ENCODE results near the gene RPA3.

RPA3 gene

GRCh38 chr7:7718492-7718891, at the start of gene RPA3:
Gene RPA3 (minus strand): TSS chr7:7718607. CDS start chr7:7640418, 78,189 bp downstream.
- no peak for DNase-seq

GRCh38 chr7:7766671-7767070, 48.3 kb upstream of the RPA3 start:
- no peak for DNase-seq

DNA sequence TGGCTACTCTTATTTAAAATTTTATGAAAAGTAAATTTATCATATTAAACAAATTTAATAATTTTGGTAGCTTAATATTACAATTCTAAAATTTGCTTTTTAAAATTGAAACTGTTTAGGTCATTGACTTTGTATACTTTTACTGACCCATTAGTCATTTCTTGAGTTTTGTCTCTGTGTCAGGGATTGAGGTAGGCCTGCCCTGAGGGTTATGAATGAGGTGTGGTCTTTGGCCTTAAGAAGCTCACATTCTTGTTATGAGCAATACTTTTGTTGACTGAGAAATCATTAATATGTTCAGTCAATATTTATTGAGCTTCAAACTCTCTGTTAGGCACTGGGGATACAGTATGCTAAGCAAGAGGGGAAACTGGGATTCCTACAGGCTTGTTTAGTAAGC, 47.0 kb upstream of the RPA3 start:
- no peak for DNase-seq

DNA sequence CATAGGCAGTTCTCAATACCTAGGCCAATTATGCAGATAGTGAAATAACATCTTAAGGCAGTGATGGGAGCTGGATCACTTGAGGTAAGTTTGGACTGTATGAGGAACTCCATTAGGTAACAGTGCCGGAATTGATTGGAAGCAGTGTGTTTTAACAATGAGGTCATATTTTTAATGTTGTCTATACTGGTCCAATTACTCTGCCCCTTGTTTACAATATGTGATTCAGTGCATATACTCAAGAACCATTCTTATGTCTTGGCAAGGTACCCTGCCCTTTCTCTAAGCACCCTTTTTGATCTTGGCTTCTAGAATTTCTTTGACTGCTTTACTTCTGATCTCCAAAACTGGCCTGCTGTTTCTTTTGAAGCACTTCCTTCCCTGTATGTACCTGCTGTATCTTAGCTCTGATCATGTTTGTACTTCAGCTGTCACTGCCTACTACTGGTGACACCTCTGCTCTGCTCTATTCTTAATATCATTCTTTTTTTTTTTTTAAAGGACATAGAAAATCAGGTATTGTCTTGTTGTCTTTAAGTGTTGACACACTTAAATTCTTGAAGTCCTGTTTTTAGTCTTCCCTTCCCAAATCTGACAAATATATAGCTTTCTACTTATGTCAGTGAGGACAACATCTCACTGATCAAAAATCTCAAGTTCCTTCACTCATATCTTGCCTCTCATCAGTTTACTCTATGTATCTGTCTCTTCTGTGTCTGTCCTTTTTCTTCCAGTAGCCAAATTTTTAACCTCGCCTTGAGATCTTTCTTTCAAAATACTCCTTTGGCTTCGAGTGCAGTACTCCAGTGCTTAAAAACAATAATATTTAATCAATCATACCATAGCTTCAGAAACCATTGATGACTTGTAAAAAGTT, 46.4 kb upstream of the RPA3 start:
- DNase-seq: no peak

GRCh38 chr7:7761974-7762779, 43.8 kb upstream of the RPA3 start:
- no peak for DNase-seq

- DNase-seq: peak; percentile 20
Observed at GRCh38 chr7:7761340-7761973, 43.0 kb upstream of the RPA3 start.

GRCh38 chr7:7757576-7757975, 39.2 kb upstream of the RPA3 start:
- DNase-seq: no peak

DNA sequence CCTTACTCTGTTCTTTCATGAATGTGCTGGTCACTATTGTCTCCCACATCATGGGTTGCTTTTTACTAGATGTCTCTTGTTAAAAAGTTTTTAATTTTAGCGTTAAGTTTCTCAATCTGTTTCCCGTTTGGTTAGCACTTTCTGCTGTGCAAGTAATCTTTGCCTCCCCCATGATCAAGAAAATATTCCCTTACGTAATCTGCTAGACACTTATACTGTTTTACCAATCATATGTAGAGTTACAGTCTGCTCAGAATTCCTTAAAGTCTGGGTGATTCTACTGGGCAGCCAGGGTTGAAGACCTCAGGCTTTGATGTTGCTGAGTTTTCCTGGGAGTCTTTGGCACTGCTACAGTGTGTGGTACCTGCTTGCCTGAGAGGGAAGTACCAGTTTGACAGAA, 38.2 kb upstream of the RPA3 start:
- DNase-seq: no peak

DNA sequence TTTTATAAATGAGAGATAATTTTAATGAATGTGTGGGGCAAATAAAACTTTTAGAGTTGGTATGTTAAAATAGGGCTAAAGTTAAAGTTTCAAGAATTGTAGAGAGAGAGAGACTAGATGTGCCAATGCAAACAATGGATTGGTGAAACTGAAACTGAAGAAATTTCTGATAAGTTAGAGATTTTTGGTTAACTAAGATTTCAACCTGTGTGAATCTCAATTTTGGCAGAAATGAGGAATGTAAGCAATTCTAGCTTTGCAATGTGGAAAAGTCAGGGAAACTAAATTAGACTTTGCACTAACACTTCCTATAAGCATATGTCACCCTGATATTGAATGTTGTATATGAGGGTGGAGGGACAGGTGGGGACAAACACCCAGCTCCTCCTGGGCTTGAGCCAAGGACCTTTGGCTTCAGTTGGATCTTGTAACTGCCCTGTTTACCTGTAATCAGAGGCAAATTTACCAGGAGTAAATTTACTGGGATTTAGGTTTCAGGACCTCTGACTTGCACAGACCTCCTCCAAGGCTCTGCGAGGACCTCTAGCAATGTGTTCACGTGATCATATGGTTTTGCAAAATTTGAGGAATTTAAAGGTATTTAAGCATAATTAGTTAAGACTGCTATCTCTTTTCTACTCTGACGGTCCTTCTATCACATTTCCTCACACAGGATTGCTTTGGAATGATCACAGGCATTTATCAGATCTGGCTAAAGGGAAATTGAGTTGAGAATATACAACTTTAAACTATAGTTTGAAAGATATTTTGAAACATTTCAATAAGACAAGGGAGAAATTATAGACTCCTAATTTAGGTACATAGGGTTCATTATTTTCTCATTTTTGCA, 33.1 kb upstream of the RPA3 start:
- DNase-seq: no peak

DNA sequence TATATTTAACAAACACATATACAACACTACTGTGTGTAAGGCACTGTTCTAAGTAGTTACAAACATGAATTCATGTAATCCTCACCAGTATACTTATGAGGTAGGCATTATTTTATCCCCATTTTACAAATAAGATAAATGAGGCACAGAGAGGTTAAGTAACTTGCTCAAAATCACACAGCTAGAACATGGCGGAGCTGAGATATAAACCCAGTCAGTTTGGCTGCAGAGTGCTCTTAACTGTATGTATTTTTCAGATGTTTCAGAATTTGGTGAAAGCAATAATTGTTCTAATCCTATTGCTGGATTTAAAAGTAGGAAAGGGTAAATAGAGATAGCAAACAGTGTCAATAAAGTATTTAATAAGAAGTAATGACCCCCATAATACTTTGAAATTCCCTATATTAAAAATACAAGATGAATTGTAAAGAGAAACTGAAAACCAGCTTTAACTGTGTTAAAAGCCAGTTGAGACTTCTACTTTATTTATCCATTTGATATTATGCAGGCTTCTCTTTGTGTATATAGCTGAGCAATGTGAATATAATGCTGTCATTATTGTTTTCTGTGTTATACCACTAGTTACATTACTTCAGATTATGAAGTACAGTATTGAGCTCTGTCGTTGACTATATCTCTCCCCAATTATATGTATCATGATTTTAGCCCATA, 32.3 kb upstream of the RPA3 start:
- no peak for DNase-seq

- no peak for DNase-seq
Observed at GRCh38 chr7:7746458-7746857, 28.1 kb upstream of the RPA3 start.

- DNase-seq: no peak
Observed at GRCh38 chr7:7745966-7746365, 27.6 kb upstream of the RPA3 start.

DNA sequence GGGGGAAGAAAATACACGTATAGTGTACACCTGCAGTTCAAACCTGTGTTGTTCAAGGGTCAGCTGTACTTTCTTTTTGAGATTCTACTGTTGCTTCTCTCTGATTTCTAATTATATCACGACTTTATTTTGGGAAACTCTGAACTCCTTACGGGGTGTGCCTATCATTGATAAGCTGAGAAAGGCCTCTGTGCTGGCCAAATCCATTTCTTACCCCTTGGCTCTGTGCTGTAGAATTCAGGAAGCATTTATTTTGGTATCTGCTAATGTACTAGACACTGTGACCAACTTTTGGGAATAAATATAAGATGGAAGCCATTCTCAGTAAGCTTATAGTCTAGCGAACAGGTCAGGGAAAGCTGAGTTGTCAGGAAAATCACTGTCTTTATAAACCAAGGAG, 26.9 kb upstream of the RPA3 start:
- no peak for DNase-seq

DNA sequence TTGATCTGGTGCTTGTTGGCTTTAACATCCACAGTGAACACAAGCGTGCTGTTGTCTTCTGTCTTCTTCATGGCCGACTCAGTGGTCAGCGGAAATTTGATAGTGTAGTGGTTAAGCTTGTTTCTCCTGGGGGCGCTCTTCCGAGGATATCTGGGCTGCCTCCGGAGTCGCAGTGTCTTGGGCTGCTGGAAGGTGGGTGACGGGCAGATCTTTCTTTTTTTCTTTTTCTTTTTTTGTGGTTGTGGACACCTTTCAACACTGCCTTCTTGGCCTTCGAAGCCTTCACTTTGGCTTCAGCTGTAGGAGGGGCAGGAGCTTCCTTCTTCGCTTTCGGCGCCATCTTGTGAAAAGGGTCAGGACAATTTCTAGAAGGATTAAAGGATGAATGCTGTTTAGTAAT, 23.8 kb upstream of the RPA3 start:
- DNase-seq: no peak

GRCh38 chr7:7740037-7740355, 21.6 kb upstream of the RPA3 start:
- no peak for DNase-seq

GRCh38 chr7:7739204-7740036, 21.0 kb upstream of the RPA3 start:
- DNase-seq: no peak

GRCh38 chr7:7738622-7739021, 20.2 kb upstream of the RPA3 start:
- peak; percentile 41 for DNase-seq

DNA sequence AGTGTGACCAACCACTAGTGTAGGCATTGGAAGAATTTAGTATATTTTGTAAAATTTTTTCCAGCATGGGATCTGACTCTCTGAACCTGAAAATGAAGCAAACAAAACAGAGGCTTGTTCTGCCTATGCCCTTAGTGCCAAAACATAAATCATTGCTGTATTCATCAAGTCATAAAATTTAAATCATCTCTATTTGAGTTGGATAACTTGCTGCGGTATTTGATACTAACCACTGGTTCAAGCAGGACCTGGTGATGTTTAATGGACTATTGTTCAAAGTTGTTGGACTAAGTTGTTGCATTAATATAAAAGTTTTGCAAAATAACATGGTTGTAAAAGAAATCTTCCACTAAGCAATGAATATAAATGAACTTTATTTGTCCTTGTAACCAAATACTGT, 19.8 kb upstream of the RPA3 start:
- DNase-seq: no peak

GRCh38 chr7:7737674-7738073, 19.3 kb upstream of the RPA3 start:
- DNase-seq: no peak

DNA sequence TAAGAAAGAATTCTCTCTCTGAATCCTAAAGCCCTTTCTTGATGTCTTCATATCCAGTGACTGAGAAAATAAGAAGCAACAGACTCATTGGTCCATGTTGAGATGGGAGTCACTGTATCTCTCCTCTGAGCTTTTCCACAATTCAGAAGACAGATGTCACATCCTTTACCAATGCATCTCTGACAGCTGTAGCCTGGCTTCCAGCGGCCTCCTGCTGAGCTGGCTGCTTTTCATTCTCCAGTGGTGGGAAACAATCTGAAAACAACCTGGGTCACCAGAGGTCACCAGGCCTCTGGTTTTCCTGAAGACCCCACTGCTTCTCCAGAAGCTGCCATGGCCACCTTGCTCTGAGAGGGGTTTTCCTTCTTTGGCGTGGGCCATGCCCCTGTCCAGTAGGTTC, 18.3 kb upstream of the RPA3 start:
- DNase-seq: peak; percentile 62

GRCh38 chr7:7732621-7733281, 14.3 kb upstream of the RPA3 start:
- no peak for DNase-seq

Data from NCI-H2171 (cell line).